Measurements from ENCODE around the gene ZNF485. TPM values are rescaled to one million over a fixed set of nuclear protein-coding genes. Genes with fewer than 3 reads are reported as not detected.
A peak's percentile ranks its signal among the peaks of the same experiment; 100 is the strongest.

ZNF485 gene
- total and polyA plus RNA-seq, 2 experiments from 2014 or later, result 1.4 to 1.9 TPM

DNA sequence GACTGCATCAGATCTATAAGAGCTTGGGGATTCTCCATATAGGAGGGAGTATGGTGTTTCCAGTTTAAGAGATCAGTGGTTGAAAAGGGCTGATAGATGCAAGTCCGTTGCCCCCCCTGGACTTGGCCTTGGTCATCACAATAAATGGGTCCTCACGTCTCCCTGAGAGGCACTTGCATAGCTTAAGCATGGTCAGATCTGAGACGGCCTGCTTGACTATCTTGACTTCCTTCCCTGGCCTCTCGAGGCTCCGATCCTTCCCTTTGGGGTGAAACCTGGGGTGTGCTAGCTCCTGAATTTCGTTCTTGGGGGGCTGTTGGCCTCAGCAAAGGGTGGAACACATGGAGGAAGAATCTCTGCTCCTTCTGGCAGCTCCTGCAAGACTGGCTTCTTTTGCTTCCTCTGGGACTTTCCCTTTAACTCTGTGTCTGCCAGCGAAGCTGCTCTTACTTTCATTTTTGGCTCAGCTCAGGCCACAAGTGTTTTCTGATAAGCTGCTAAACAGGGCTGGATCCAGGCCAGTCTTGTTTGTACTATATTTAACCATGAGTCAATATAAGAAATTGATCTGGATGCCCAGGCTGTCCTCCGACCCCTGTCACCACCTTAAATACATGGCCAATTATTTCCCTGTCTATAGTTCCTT lies 11.2 kb upstream of the ZNF485 start:
- no peaks in the 10 kb centered on the region for H3K9me3 ChIP-seq (ENCODE audit: low read depth)

DNA sequence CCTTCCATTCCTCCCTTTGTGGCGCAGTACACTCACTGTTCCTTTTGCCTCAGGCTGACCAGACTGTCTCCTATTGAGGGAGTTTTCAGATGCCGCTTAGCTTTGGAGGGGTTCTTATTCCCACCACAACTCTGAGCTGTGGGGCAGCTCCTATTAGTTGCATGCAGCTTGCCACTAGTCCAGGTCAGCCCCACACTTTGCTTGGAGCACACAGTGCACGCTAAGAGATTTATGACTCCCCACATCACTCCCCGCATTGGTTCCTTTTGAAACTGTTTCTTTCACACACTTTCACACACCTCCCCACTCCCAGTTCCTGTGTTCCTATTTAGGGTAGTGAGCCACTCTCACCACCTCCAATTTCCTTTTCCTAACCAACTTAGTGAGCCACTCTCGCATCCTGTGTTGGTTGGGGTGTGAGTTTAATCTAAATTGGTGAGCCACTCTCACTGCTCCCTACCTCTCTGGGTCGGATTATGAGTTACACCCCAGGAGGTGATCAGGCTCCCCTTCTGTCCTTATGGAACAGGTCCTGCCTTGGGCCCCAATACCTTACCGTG lies 10.4 kb upstream of the ZNF485 start:
- Histone ChIP-seq H3K36me3 (replicated peaks; ENCODE audit: insufficient read depth, low read depth) (no peaks in the 10 kb centered on the region), H3K4me1 (ENCODE audit: insufficient read depth) (no peaks in the 10 kb centered on the region), H4K20me1 (ENCODE audit: insufficient read depth, poor library complexity, severe bottlenecking) (no peaks in the 10 kb centered on the region), H2AFZ (no peak overlapping the region), H3K4me2 (no peak overlapping the region), H3K27me3 (no peaks in the 10 kb centered on the region), H3K4me3 (no peak overlapping the region), H3K27ac (no peak overlapping the region), H3K9me2 (replicated peaks; ENCODE audit: insufficient read depth) (no peaks in the 10 kb centered on the region), H3K79me2 (no peaks in the 10 kb centered on the region), H3K9me3 (ENCODE audit: low read depth) (no peaks in the 10 kb centered on the region)
- DNase-seq (ENCODE audit: low spot score), result no peak
- TF ChIP-seq, protein P1, sequence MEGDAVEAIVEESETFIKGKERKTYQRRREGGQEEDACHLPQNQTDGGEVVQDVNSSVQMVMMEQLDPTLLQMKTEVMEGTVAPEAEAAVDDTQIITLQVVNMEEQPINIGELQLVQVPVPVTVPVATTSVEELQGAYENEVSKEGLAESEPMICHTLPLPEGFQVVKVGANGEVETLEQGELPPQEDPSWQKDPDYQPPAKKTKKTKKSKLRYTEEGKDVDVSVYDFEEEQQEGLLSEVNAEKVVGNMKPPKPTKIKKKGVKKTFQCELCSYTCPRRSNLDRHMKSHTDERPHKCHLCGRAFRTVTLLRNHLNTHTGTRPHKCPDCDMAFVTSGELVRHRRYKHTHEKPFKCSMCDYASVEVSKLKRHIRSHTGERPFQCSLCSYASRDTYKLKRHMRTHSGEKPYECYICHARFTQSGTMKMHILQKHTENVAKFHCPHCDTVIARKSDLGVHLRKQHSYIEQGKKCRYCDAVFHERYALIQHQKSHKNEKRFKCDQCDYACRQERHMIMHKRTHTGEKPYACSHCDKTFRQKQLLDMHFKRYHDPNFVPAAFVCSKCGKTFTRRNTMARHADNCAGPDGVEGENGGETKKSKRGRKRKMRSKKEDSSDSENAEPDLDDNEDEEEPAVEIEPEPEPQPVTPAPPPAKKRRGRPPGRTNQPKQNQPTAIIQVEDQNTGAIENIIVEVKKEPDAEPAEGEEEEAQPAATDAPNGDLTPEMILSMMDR (IDR thresholded peaks at IDR 0.05; ENCODE audit: poor library complexity), result no peak
- TF ChIP-seq EZH2 (IDR thresholded peaks at IDR 0.05; ENCODE audit: borderline replicate concordance), result no peak
- TF ChIP-seq EZH2phosphoT487 (IDR thresholded peaks at IDR 0.05; ENCODE audit: low read depth, severe bottlenecking, unreplicated experiment), result no peak
- 86% methylated on average over 7 of the region's 7 CpGs for WGBS (ENCODE audit: low lambda C conversion rate, missing lambda C conversion rate)

More for the DNA sequence above, 11.2 kb upstream of the ZNF485 start:
- no peaks in the 10 kb centered on the region for H3K79me2 ChIP-seq
- TF ChIP-seq, protein P1 (IDR thresholded peaks at IDR 0.05; ENCODE audit: poor library complexity), result no peak
- TF ChIP-seq EZH2phosphoT487 (IDR thresholded peaks at IDR 0.05; ENCODE audit: low read depth, severe bottlenecking, unreplicated experiment), result no peak
- no peak for TF ChIP-seq EZH2 (IDR thresholded peaks at IDR 0.05; ENCODE audit: borderline replicate concordance)
- H3K9me2 ChIP-seq (replicated peaks; ENCODE audit: insufficient read depth), result no peaks in the 10 kb centered on the region
- no peaks in the 10 kb centered on the region for H4K20me1 ChIP-seq (ENCODE audit: insufficient read depth, poor library complexity, severe bottlenecking)
- no peaks in the 10 kb centered on the region for H3K36me3 ChIP-seq (replicated peaks; ENCODE audit: insufficient read depth, low read depth)
- H2AFZ ChIP-seq, result peak overlapping the region; percentile 43
- no peak overlapping the region for H3K27ac ChIP-seq
- WGBS (ENCODE audit: low lambda C conversion rate, missing lambda C conversion rate), result 62% methylated on average over 8 of the region's 8 CpGs
- H3K27me3 ChIP-seq, result no peaks in the 10 kb centered on the region
- H3K4me3 ChIP-seq, result no peak overlapping the region
- no peaks in the 10 kb centered on the region for H3K4me1 ChIP-seq (ENCODE audit: insufficient read depth)
- H3K4me2 ChIP-seq, result peak overlapping the region; percentile 59
- DNase-seq (ENCODE audit: low spot score), result peak; percentile 44

DNA sequence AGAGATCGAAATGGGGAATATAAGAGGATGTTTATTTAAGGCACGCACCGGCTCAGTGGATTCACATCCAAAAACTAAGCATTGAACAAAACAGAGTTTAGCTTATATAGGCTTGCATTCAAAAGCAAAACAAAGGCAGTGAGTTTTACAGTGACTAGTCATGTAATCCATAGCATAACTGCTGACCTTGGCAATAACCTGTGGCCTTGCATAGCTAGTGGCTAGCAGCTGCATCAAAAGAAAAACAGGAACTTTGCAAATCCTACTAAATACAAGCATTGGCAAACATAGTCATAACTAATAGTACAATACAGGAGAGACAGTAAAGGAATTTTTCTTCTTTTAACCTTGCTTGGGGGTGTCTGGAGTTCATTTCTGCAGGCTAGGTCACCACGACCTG lies 9.7 kb upstream of the ZNF485 start:
- 86% methylated on average over 4 of the region's 4 CpGs for WGBS (ENCODE audit: low lambda C conversion rate, missing lambda C conversion rate)
- no peak overlapping the region for H2AFZ ChIP-seq
- no peaks in the 10 kb centered on the region for H3K9me3 ChIP-seq (ENCODE audit: low read depth)

More for the DNA sequence above, 9.7 kb upstream of the ZNF485 start:
- no peaks in the 10 kb centered on the region for H3K4me1 ChIP-seq (ENCODE audit: insufficient read depth)
- H3K4me2 ChIP-seq, result no peak overlapping the region
- H3K9me2 ChIP-seq (replicated peaks; ENCODE audit: insufficient read depth), result no peaks in the 10 kb centered on the region
- no peaks in the 10 kb centered on the region for H3K79me2 ChIP-seq
- no peak for DNase-seq (ENCODE audit: low spot score)
- H4K20me1 ChIP-seq (ENCODE audit: insufficient read depth, poor library complexity, severe bottlenecking), result no peaks in the 10 kb centered on the region
- no peak overlapping the region for H3K27ac ChIP-seq
- TF ChIP-seq EZH2 (IDR thresholded peaks at IDR 0.05; ENCODE audit: borderline replicate concordance) (no peak), EZH2phosphoT487 (IDR thresholded peaks at IDR 0.05; ENCODE audit: low read depth, severe bottlenecking, unreplicated experiment) (no peak)
- TF ChIP-seq, protein P1 (IDR thresholded peaks at IDR 0.05; ENCODE audit: poor library complexity), result no peak
- no peak overlapping the region for H3K4me3 ChIP-seq
- H3K36me3 ChIP-seq (replicated peaks; ENCODE audit: insufficient read depth, low read depth), result no peaks in the 10 kb centered on the region
- H3K27me3 ChIP-seq, result no peaks in the 10 kb centered on the region
